ENCODE data around the gene MEGF6.

DNA sequence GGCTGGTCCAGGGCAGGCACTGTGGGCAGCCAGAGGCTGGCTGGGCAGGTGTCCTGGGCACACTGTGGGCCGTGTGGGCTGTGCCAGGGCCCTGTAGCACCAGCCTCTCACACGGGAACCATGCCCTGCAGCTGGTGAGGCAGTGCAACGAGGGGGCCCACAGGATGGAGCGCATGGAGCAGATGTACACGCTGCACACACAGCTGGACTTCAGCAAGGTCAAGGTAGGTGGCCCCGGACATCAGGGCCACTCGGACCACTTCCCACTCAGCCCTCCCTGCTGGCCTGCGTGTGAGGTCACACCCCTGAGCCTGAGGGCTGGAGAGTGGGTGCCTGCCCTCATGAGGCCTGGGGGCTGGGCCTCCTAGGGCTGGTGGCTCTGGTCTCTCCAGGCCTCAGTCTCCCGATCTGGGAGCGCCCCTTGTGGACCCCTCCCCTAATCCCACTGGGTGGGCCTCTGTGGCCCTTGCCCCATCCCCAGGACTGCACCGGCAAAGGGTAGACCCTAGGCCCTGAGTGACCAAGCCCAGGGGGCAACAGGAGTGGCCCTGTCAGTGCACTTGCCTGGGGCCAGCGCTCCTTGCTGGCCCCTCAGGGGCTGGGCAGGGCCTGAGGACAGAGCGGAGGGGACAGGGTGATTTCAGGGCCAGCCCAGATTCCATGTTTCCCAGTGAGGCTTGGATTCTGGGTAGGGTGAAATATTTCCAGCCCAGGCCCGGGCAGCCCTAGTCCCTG, 135.3 kb downstream of the MEGF6 start:
- TF ChIP-seq, protein P1, sequence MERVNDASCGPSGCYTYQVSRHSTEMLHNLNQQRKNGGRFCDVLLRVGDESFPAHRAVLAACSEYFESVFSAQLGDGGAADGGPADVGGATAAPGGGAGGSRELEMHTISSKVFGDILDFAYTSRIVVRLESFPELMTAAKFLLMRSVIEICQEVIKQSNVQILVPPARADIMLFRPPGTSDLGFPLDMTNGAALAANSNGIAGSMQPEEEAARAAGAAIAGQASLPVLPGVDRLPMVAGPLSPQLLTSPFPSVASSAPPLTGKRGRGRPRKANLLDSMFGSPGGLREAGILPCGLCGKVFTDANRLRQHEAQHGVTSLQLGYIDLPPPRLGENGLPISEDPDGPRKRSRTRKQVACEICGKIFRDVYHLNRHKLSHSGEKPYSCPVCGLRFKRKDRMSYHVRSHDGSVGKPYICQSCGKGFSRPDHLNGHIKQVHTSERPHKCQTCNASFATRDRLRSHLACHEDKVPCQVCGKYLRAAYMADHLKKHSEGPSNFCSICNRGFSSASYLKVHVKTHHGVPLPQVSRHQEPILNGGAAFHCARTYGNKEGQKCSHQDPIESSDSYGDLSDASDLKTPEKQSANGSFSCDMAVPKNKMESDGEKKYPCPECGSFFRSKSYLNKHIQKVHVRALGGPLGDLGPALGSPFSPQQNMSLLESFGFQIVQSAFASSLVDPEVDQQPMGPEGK (CRISPR knock-in tag; IDR thresholded peaks at IDR 0.05; ENCODE audit: borderline replicate concordance), result no peak
- TF ChIP-seq CSDC2 (CRISPR knock-in tag; IDR thresholded peaks at IDR 0.05), result no peak
- no peak for TF ChIP-seq ZFP3 (CRISPR knock-in tag; IDR thresholded peaks at IDR 0.05)
- no peak for TF ChIP-seq TCF4 (CRISPR knock-in tag; IDR thresholded peaks at IDR 0.05; ENCODE audit: borderline replicate concordance)
- no peak for TF ChIP-seq GLIS3 (CRISPR knock-in tag; IDR thresholded peaks at IDR 0.05)
- no peak for TF ChIP-seq BACH2 (CRISPR knock-in tag; IDR thresholded peaks at IDR 0.05; ENCODE audit: borderline replicate concordance)
- TF ChIP-seq RARB (CRISPR knock-in tag; IDR thresholded peaks at IDR 0.05), result no peak
- TF ChIP-seq, protein P2, sequence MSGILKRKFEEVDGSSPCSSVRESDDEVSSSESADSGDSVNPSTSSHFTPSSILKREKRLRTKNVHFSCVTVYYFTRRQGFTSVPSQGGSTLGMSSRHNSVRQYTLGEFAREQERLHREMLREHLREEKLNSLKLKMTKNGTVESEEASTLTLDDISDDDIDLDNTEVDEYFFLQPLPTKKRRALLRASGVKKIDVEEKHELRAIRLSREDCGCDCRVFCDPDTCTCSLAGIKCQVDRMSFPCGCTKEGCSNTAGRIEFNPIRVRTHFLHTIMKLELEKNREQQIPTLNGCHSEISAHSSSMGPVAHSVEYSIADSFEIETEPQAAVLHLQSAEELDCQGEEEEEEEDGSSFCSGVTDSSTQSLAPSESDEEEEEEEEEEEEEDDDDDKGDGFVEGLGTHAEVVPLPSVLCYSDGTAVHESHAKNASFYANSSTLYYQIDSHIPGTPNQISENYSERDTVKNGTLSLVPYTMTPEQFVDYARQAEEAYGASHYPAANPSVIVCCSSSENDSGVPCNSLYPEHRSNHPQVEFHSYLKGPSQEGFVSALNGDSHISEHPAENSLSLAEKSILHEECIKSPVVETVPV (CRISPR knock-in tag; IDR thresholded peaks at IDR 0.05), result no peak
- no peak for TF ChIP-seq PPARA (CRISPR knock-in tag; IDR thresholded peaks at IDR 0.05; ENCODE audit: borderline replicate concordance)

All from SK-N-SH treated with all-trans-retinoic acid at 6 μM for 48 hours (cell line).